Measurements from ENCODE around the gene BAHCC1. TPM values are rescaled to one million over a fixed set of nuclear protein-coding genes. Genes with fewer than 3 reads are reported as not detected.

The BAHCC1 gene
- total and polyA plus RNA-seq, 2 of the 8 experiments (the other 6 are each of a cell fraction or from before 2014, with no cell fraction given), result 0.26 to 0.58 TPM

- peak; percentile 75 for TF ChIP-seq USF2 (IDR thresholded peaks at IDR 0.05; ENCODE audit: low read length)
- TF ChIP-seq RBBP5 (IDR thresholded peaks at IDR 0.05; ENCODE audit: borderline replicate concordance, low read depth, low read length), result no peak
- no peak for TF ChIP-seq HDAC6 (IDR thresholded peaks at IDR 0.05; ENCODE audit: low read depth, low read length)
- TF ChIP-seq KDM5A (IDR thresholded peaks at IDR 0.05; ENCODE audit: low read length), result no peak
- TF ChIP-seq MAFK (IDR thresholded peaks at IDR 0.05; ENCODE audit: low read depth, low read length), result no peak
- TF ChIP-seq CREB1 (IDR thresholded peaks at IDR 0.05), result 0 out of 2 replicates have a peak, but pooled peaks have one; percentile 10
- no peak for TF ChIP-seq CTBP2 (IDR thresholded peaks at IDR 0.05; ENCODE audit: borderline replicate concordance, insufficient read depth, insufficient read length, low read length)
- no peak for TF ChIP-seq ZNF274 (IDR thresholded peaks at IDR 0.05; ENCODE audit: borderline replicate concordance, extremely low read depth, low read length)
- TF ChIP-seq PHF8 (conservative IDR thresholded peaks at IDR 0.05; ENCODE audit: low read depth, low read length), result peak; percentile 82
- no peak for TF ChIP-seq GABPA (IDR thresholded peaks at IDR 0.05; ENCODE audit: borderline replicate concordance, insufficient read depth, low read length)
- TF ChIP-seq SIX5 (IDR thresholded peaks at IDR 0.05; ENCODE audit: low read depth, low read length), result no peak
- TF ChIP-seq RNF2 (IDR thresholded peaks at IDR 0.05; ENCODE audit: borderline replicate concordance, low read depth, low read length, missing control alignments, poor library complexity, severe bottlenecking), result no peak
- TF ChIP-seq POLR2AphosphoS5 (IDR thresholded peaks at IDR 0.05; ENCODE audit: low read depth, low read length), result peak; percentile 86
- peak; percentile 92 for TF ChIP-seq BACH1 (IDR thresholded peaks at IDR 0.05; ENCODE audit: low read length)
- TF ChIP-seq TEAD4 (IDR thresholded peaks at IDR 0.05; ENCODE audit: low read depth, low read length), result no peak
- no peak for TF ChIP-seq CBX5 (IDR thresholded peaks at IDR 0.05; ENCODE audit: low read depth, low read length)
- TF ChIP-seq EP300 (IDR thresholded peaks at IDR 0.05; ENCODE audit: borderline replicate concordance in 1 of 2, low read depth in 2 of 2, low read length in 2 of 2), result peak in 1 of 2 experiments; percentile 64; a peak in 1 of 3 replicates
- TF ChIP-seq ASH2L (IDR thresholded peaks at IDR 0.05; ENCODE audit: low read length), result no peak
- TF ChIP-seq TAF1 (IDR thresholded peaks at IDR 0.05; ENCODE audit: low read depth, low read length), result peak; percentile 99
- TF ChIP-seq CHD1 (IDR thresholded peaks at IDR 0.05; ENCODE audit: low read depth, low read length), result no peak
- TF ChIP-seq NANOG (IDR thresholded peaks at IDR 0.05; ENCODE audit: insufficient read depth, low read depth, low read length, poor library complexity, severe bottlenecking), result no peak
- TF ChIP-seq BCL11A (IDR thresholded peaks at IDR 0.05; ENCODE audit: low read depth in 2 of 2, low read length in 2 of 2), result no peak
- peak; percentile 95 for TF ChIP-seq GTF2F1 (IDR thresholded peaks at IDR 0.05; ENCODE audit: borderline replicate concordance, low read depth, low read length)
Measured at GRCh38 chr17:81512562-81513371, 117.5 kb downstream of the BAHCC1 start, which contains the start of gene ACTG1 (continued).

All from H1 (cell line).